Spinal cord (tissue), 10 donors: ENCODE data around the gene KCNN3. TPM values are rescaled to one million over a fixed set of nuclear protein-coding genes. Genes with fewer than 3 reads are reported as not detected.
A peak's percentile ranks its signal among the peaks of the same experiment; 100 is the strongest.

Experiments
- DNase-seq, 6 donors: peaks; one replicate each; pipeline versions ENCODE4 v3.0.0 to v3.0.0-alpha.2; 2013 to 2015; ENCODE audit warnings: low spot score in 6 of 6, low read depth in 4 of 6
- H3K27ac ChIP-seq: one replicate; pipeline ENCODE4 v1.5.1; 2013; ENCODE audit warnings: low read depth, low read length, control low read depth
- H3K27me3 ChIP-seq: one replicate; pipeline ENCODE4 v1.6.1; 2013; ENCODE audit warnings: low read length; ENCODE audit not compliant: control insufficient read depth, insufficient read depth
- H3K36me3 ChIP-seq: one replicate; pipeline ENCODE4 v1.6.1; 2013; ENCODE audit warnings: low read length; ENCODE audit not compliant: control insufficient read depth, insufficient read depth
- H3K4me1 ChIP-seq: one replicate; pipeline ENCODE4 v1.6.1; 2013; ENCODE audit warnings: low read length; ENCODE audit not compliant: control insufficient read depth, insufficient read depth
- H3K4me3 ChIP-seq: one replicate; pipeline ENCODE4 v1.5.1; 2013; ENCODE audit warnings: low read depth, low read length, control low read depth
- H3K9me3 ChIP-seq: one replicate; pipeline ENCODE4 v1.6.1; 2013; ENCODE audit warnings: low read length; ENCODE audit not compliant: control insufficient read depth, insufficient read depth
- WGBS: methylation state at CpG from one replicate; pipeline ENCODE4 v1.1.5; 2013; ENCODE audit warnings: missing lambda C conversion rate; ENCODE audit not compliant: insufficient coverage; 5-methylcytosine and 5-hydroxymethylcytosine counted together
- polyA plus RNA-seq, 2 donors: library from polyadenylated mRNA; unstranded; fragments of 120-200 nt; gene quantifications; one replicate each; pipeline ENCODE4 v1.2.1, GENCODE V29; 2013; ENCODE audit not compliant: insufficient read length in 2 of 2
- total RNA-seq, 2 donors: library from RNA; depleted of rRNA in 1 of 2; stranded (reverse); fragments of 120-200 nt in 1 of 2; fragments of >200 nt in 1 of 2; gene quantifications; one replicate each; pipeline versions ENCODE4 v1.2.3 to v1.2.4, GENCODE V29; 2013 to 2014
- donor health status: healthy.

Gene KCNN3
- total and polyA plus RNA-seq, 4 donors, result 9.6 to 24.8 (median 16.4) TPM

DNA sequence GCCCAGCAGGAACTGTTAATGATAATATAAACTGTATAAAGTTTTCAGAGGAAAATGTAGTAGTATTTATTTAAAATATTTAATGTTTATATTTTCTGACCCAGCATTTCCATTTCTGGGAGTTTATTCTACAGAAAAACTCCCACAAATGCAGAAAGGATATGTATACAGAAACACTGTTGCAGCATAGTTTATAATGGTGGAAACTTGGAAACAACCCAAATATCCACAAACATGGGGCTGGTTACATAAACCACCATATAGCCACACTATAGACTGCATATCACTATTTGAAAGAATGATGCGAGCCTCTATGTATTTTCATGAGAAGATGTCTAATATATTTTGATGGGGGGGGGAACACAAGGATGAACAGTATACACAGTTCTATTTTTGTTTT lies 31.5 kb upstream of the KCNN3 start:
- no CpG with 5 or more reads among the region's 1 CpG for WGBS
- Histone ChIP-seq H3K4me1 (peaks cover 9% of the 10 kb centered on the region), H3K36me3 (no peaks in the 10 kb centered on the region), H3K9me3 (no peaks in the 10 kb centered on the region), H3K4me3 (no peak overlapping the region), H3K27me3 (peaks cover 3% of the 10 kb centered on the region), H3K27ac (no peak overlapping the region)
- no peak for DNase-seq

GRCh38 chr1:154899041-154899440 lies 29.0 kb upstream of the KCNN3 start:
- DNase-seq, result no peak
- H3K4me3 ChIP-seq, result no peak overlapping the region
- H3K27ac ChIP-seq, result no peak overlapping the region
- WGBS, result 82% methylated on average over 1 of the region's 6 CpGs
- peaks cover 3% of the 10 kb centered on the region for H3K27me3 ChIP-seq
- H3K9me3 ChIP-seq, result no peaks in the 10 kb centered on the region
- H3K4me1 ChIP-seq, result peaks cover 19% of the 10 kb centered on the region
- no peaks in the 10 kb centered on the region for H3K36me3 ChIP-seq

DNA sequence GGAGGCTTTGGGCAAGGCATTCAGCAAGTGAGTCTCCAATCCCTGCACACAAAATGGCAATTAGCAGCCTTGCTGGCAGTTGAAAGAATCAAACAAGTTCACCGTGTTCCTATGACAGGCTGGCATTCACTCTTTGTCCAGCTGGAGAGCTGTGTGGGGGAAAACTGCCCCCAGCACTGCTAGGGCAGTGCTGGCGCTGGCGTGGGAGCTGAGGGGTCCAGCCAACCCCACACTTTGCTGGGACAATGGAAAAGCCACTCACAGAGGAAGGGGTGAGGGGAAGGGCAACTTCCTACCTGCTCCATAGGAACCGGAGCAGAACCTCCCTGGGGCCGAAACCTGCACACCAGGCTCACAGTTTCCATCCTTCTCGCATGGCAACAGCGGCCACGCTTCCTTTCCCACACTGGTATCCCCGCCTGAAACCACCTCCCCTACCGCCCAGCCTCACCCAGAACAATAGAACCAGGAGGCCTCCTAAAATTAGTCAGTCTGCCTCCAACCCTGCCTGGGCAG lies 26.7 kb upstream of the KCNN3 start:
- peak in 2 of 6 donors; percentile 63 to 69 for DNase-seq
- 40% methylated on average over 8 of the region's 10 CpGs for WGBS
- peak overlapping the region; percentile 33 for H3K27ac ChIP-seq
- H3K36me3 ChIP-seq, result no peaks in the 10 kb centered on the region
- H3K4me1 ChIP-seq, result peaks cover 19% of the 10 kb centered on the region
- peaks cover 3% of the 10 kb centered on the region for H3K27me3 ChIP-seq
- no peak overlapping the region for H3K4me3 ChIP-seq
- no peaks in the 10 kb centered on the region for H3K9me3 ChIP-seq

GRCh38 chr1:154895798-154896197 lies 25.7 kb upstream of the KCNN3 start:
- peak in 1 of 6 donors; percentile 58 for DNase-seq
- no peaks in the 10 kb centered on the region for H3K36me3 ChIP-seq
- H3K27me3 ChIP-seq, result peaks cover 3% of the 10 kb centered on the region
- H3K4me3 ChIP-seq, result no peak overlapping the region
- H3K27ac ChIP-seq, result no peak overlapping the region
- 62% methylated on average over 4 of the region's 7 CpGs for WGBS
- H3K4me1 ChIP-seq, result peaks cover 19% of the 10 kb centered on the region
- no peaks in the 10 kb centered on the region for H3K9me3 ChIP-seq

DNA sequence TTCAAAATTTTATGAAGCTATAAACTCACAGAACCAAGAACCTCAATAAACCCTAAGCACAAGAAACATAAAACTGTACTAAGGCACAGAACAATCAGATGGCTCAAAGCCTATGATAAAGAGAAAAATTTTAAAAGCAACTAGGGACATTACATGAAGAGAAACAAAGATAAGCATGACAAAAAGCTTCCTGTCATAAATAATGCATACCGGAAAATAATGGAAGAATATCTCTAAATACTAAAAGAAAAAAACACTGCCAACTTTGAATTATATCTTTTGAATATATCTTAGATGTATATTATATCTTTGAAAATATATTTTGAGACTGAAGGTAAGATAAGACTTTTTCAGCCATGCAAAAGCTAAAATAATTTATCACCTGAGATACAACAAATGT lies 21.4 kb upstream of the KCNN3 start:
- WGBS, result no CpG with 5 or more reads among the region's 1 CpG
- H3K36me3 ChIP-seq, result no peaks in the 10 kb centered on the region
- DNase-seq, result no peak
- no peaks in the 10 kb centered on the region for H3K9me3 ChIP-seq
- H3K27ac ChIP-seq, result no peak overlapping the region
- H3K4me1 ChIP-seq, result peaks cover 9% of the 10 kb centered on the region
- no peak overlapping the region for H3K4me3 ChIP-seq
- peaks cover 5% of the 10 kb centered on the region for H3K27me3 ChIP-seq

GRCh38 chr1:154888757-154889156 lies 18.7 kb upstream of the KCNN3 start:
- 84% methylated on average over 7 of the region's 7 CpGs for WGBS

GRCh38 chr1:154886281-154887015 lies 16.4 kb upstream of the KCNN3 start:
- Histone ChIP-seq H3K4me3 (no peak overlapping the region), H3K9me3 (no peaks in the 10 kb centered on the region), H3K27ac (no peak overlapping the region), H3K36me3 (no peaks in the 10 kb centered on the region), H3K4me1 (no peaks in the 10 kb centered on the region), H3K27me3 (peaks cover 5% of the 10 kb centered on the region)
- DNase-seq, result no peak
- WGBS, result 95% methylated on average over 2 of the region's 5 CpGs

More at GRCh38 chr1:154888757-154889156, 18.7 kb upstream of the KCNN3 start:
- Histone ChIP-seq H3K27me3 (peaks cover 5% of the 10 kb centered on the region), H3K9me3 (no peaks in the 10 kb centered on the region), H3K4me1 (no peaks in the 10 kb centered on the region), H3K4me3 (no peak overlapping the region), H3K27ac (no peak overlapping the region), H3K36me3 (no peaks in the 10 kb centered on the region)
- no peak for DNase-seq

- no peak overlapping the region for H3K4me3 ChIP-seq
- no peaks in the 10 kb centered on the region for H3K36me3 ChIP-seq
- WGBS, result 40% methylated on average over 3 of the region's 6 CpGs
- no peaks in the 10 kb centered on the region for H3K9me3 ChIP-seq
- DNase-seq, result peak in 1 of 6 donors; percentile 58
- peaks cover 6% of the 10 kb centered on the region for H3K4me1 ChIP-seq
- H3K27ac ChIP-seq, result no peak overlapping the region
- H3K27me3 ChIP-seq, result peaks cover 5% of the 10 kb centered on the region
Measured at GRCh38 chr1:154884869-154885701, 15.0 kb upstream of the KCNN3 start.

GRCh38 chr1:154883919-154884868 lies 14.1 kb upstream of the KCNN3 start:
- no peak overlapping the region for H3K27ac ChIP-seq
- H3K4me3 ChIP-seq, result no peak overlapping the region
- peaks cover 10% of the 10 kb centered on the region for H3K4me1 ChIP-seq
- WGBS, result 70% methylated on average over 8 of the region's 15 CpGs
- H3K9me3 ChIP-seq, result no peaks in the 10 kb centered on the region
- peaks cover 5% of the 10 kb centered on the region for H3K27me3 ChIP-seq
- no peaks in the 10 kb centered on the region for H3K36me3 ChIP-seq
- no peak for DNase-seq
